Measurements from ENCODE around the gene WDR64. TPM values are rescaled to one million over a fixed set of nuclear protein-coding genes. Genes with fewer than 3 reads are reported as not detected.

Gene WDR64
- total and polyA plus RNA-seq, 11 donors: not detected

- no peak for DNase-seq
- no peak overlapping the region for H3K27ac ChIP-seq
- no peaks in the 10 kb centered on the region for H3K27me3 ChIP-seq
- no peaks in the 10 kb centered on the region for H3K4me1 ChIP-seq
- WGBS, 4 donors: 82 to 86% (median 83%) methylated on average over 5 of the region's 5 CpGs
- TF ChIP-seq POLR2A (IDR thresholded peaks at IDR 0.05) (no peak), CTCF (IDR thresholded peaks at IDR 0.05) (no peak)
- ATAC-seq: no peak
- no peaks in the 10 kb centered on the region for H3K9me3 ChIP-seq
- intact Hi-C loops (cut with DNase I): no loop called here
- H3K4me3 ChIP-seq: no peak overlapping the region
- H3K36me3 ChIP-seq: no peaks in the 10 kb centered on the region
These were observed 8.4 kb downstream of the WDR64 start for GRCh38 chr1:241660424-241660972.

GRCh38 chr1:241666419-241666818, 14.3 kb downstream of the WDR64 start:
- 80 to 92% (median 86%) methylated on average over 3 of the region's 3 CpGs for WGBS, 4 donors
- H3K4me3 ChIP-seq: no peak overlapping the region

GRCh38 chr1:241672301-241672700, 20.2 kb downstream of the WDR64 start:
- no peaks in the 10 kb centered on the region for H3K9me3 ChIP-seq
- WGBS, 4 donors: 79 to 95% (median 89%) methylated on average over 1 of the region's 1 CpG
- H3K27ac ChIP-seq: no peak overlapping the region
- TF ChIP-seq CTCF (IDR thresholded peaks at IDR 0.05): no peak
- TF ChIP-seq POLR2A (IDR thresholded peaks at IDR 0.05): no peak
- DNase-seq: no peak
- no peak for ATAC-seq
- no peak overlapping the region for H3K4me3 ChIP-seq
- H3K27me3 ChIP-seq: peaks cover 0 to 3% (median 0%) of the 10 kb centered on the region in 9 donors
- intact Hi-C loops (cut with DNase I): no loop called here
- H3K36me3 ChIP-seq: no peaks in the 10 kb centered on the region
- H3K4me1 ChIP-seq: no peaks in the 10 kb centered on the region

More at GRCh38 chr1:241666419-241666818, 14.3 kb downstream of the WDR64 start:
- H3K4me1 ChIP-seq: no peaks in the 10 kb centered on the region
- no peak for TF ChIP-seq POLR2A (IDR thresholded peaks at IDR 0.05)
- no peak for TF ChIP-seq CTCF (IDR thresholded peaks at IDR 0.05)
- H3K36me3 ChIP-seq: no peaks in the 10 kb centered on the region
- DNase-seq (no peak), ATAC-seq (no peak)
- intact Hi-C loops (cut with DNase I): no loop called here
- peaks cover 0 to under 1% (median 0%) of the 10 kb centered on the region in 9 donors for H3K27me3 ChIP-seq
- H3K27ac ChIP-seq: no peak overlapping the region
- H3K9me3 ChIP-seq: no peaks in the 10 kb centered on the region

- WGBS, 4 donors: 95 to 100% (median 99%) methylated on average over 1 of the region's 1 CpG
- no peak overlapping the region for H3K27ac ChIP-seq
- no peaks in the 10 kb centered on the region for H3K36me3 ChIP-seq
- TF ChIP-seq POLR2A (IDR thresholded peaks at IDR 0.05) (no peak), CTCF (IDR thresholded peaks at IDR 0.05) (no peak)
- peaks cover 0 to 5% (median 0%) of the 10 kb centered on the region in 9 donors for H3K27me3 ChIP-seq
- ATAC-seq: no peak
- no peaks in the 10 kb centered on the region for H3K9me3 ChIP-seq
- H3K4me3 ChIP-seq: no peak overlapping the region
- intact Hi-C loops (cut with DNase I): no loop called here
- no peaks in the 10 kb centered on the region for H3K4me1 ChIP-seq
- DNase-seq: no peak
These were observed 22.8 kb downstream of the WDR64 start for GRCh38 chr1:241674805-241675384.

Data from heart left ventricle (tissue), 16 donors.